ENCODE measurements around the gene NIM1K.

DNA sequence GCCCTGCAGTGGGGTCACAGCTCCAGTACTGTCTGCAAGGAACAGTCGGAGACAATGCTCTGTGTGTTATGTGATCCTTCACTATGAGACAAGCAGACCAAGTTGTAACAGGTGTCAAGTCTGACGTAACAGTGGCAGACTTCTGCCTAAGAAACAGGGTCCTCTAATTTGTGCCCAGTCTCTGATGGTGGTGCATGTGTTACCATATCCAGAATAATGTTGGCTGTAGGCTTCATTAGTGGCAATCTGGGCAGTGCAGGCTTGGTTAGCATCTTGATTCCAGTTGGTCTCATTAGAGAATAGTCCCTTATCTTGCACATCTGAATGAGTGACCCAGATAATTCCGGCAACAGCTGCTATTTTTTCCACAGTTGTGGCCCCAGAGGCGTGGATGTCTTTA, 37.6 kb upstream of the NIM1K start:
- TF ChIP-seq, protein P1, sequence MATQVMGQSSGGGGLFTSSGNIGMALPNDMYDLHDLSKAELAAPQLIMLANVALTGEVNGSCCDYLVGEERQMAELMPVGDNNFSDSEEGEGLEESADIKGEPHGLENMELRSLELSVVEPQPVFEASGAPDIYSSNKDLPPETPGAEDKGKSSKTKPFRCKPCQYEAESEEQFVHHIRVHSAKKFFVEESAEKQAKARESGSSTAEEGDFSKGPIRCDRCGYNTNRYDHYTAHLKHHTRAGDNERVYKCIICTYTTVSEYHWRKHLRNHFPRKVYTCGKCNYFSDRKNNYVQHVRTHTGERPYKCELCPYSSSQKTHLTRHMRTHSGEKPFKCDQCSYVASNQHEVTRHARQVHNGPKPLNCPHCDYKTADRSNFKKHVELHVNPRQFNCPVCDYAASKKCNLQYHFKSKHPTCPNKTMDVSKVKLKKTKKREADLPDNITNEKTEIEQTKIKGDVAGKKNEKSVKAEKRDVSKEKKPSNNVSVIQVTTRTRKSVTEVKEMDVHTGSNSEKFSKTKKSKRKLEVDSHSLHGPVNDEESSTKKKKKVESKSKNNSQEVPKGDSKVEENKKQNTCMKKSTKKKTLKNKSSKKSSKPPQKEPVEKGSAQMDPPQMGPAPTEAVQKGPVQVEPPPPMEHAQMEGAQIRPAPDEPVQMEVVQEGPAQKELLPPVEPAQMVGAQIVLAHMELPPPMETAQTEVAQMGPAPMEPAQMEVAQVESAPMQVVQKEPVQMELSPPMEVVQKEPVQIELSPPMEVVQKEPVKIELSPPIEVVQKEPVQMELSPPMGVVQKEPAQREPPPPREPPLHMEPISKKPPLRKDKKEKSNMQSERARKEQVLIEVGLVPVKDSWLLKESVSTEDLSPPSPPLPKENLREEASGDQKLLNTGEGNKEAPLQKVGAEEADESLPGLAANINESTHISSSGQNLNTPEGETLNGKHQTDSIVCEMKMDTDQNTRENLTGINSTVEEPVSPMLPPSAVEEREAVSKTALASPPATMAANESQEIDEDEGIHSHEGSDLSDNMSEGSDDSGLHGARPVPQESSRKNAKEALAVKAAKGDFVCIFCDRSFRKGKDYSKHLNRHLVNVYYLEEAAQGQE (tag by site-specific recombination; IDR thresholded peaks at IDR 0.05) = no peak
- TF ChIP-seq, protein P2, sequence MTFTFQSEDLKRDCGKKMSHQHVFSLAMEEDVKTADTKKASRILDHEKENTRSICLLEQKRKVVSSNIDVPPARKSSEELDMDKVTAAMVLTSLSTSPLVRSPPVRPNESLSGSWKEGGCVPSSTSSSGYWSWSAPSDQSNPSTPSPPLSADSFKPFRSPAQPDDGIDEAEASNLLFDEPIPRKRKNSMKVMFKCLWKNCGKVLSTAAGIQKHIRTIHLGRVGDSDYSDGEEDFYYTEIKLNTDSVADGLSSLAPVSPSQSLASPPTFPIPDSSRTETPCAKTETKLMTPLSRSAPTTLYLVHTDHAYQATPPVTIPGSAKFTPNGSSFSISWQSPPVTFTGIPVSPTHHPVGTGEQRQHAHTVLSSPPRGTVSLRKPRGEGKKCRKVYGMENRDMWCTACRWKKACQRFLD (tag by site-specific recombination; IDR thresholded peaks at IDR 0.05) = no peak
- TF ChIP-seq, protein P3, sequence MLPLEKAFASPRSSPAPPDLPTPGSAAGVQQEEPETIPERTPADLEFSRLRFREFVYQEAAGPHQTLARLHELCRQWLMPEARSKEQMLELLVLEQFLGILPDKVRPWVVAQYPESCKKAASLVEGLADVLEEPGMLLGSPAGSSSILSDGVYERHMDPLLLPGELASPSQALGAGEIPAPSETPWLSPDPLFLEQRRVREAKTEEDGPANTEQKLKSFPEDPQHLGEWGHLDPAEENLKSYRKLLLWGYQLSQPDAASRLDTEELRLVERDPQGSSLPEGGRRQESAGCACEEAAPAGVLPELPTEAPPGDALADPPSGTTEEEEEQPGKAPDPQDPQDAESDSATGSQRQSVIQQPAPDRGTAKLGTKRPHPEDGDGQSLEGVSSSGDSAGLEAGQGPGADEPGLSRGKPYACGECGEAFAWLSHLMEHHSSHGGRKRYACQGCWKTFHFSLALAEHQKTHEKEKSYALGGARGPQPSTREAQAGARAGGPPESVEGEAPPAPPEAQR (tag by site-specific recombination; IDR thresholded peaks at IDR 0.05) = no peak
- TF ChIP-seq, protein P4, sequence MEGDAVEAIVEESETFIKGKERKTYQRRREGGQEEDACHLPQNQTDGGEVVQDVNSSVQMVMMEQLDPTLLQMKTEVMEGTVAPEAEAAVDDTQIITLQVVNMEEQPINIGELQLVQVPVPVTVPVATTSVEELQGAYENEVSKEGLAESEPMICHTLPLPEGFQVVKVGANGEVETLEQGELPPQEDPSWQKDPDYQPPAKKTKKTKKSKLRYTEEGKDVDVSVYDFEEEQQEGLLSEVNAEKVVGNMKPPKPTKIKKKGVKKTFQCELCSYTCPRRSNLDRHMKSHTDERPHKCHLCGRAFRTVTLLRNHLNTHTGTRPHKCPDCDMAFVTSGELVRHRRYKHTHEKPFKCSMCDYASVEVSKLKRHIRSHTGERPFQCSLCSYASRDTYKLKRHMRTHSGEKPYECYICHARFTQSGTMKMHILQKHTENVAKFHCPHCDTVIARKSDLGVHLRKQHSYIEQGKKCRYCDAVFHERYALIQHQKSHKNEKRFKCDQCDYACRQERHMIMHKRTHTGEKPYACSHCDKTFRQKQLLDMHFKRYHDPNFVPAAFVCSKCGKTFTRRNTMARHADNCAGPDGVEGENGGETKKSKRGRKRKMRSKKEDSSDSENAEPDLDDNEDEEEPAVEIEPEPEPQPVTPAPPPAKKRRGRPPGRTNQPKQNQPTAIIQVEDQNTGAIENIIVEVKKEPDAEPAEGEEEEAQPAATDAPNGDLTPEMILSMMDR (tag by site-specific recombination; IDR thresholded peaks at IDR 0.05) = no peak
- TF ChIP-seq ZNF274 (IDR thresholded peaks at IDR 0.05; ENCODE audit: low read length) (no peak), ZNF274 (tag by site-specific recombination; IDR thresholded peaks at IDR 0.05; ENCODE audit: borderline replicate concordance) (no peak), HOXD13 (CRISPR knock-in tag; IDR thresholded peaks at IDR 0.05; ENCODE audit: borderline replicate concordance) (no peak), YY1 (tag by site-specific recombination; IDR thresholded peaks at IDR 0.05) (no peak), ZNF510 (tag by site-specific recombination; IDR thresholded peaks at IDR 0.05; ENCODE audit: insufficient replicate concordance) (no peak), ZNF350 (tag by site-specific recombination; IDR thresholded peaks at IDR 0.05) (no peak), MYNN (tag by site-specific recombination; IDR thresholded peaks at IDR 0.05; ENCODE audit: borderline replicate concordance) (no peak), OSR2 (tag by site-specific recombination; IDR thresholded peaks at IDR 0.05) (no peak), ZNF391 (tag by site-specific recombination; IDR thresholded peaks at IDR 0.05; ENCODE audit: borderline replicate concordance, low read depth) (no peak), ZNF776 (tag by site-specific recombination; IDR thresholded peaks at IDR 0.05; ENCODE audit: borderline replicate concordance) (no peak)
- TF ChIP-seq, protein P5, sequence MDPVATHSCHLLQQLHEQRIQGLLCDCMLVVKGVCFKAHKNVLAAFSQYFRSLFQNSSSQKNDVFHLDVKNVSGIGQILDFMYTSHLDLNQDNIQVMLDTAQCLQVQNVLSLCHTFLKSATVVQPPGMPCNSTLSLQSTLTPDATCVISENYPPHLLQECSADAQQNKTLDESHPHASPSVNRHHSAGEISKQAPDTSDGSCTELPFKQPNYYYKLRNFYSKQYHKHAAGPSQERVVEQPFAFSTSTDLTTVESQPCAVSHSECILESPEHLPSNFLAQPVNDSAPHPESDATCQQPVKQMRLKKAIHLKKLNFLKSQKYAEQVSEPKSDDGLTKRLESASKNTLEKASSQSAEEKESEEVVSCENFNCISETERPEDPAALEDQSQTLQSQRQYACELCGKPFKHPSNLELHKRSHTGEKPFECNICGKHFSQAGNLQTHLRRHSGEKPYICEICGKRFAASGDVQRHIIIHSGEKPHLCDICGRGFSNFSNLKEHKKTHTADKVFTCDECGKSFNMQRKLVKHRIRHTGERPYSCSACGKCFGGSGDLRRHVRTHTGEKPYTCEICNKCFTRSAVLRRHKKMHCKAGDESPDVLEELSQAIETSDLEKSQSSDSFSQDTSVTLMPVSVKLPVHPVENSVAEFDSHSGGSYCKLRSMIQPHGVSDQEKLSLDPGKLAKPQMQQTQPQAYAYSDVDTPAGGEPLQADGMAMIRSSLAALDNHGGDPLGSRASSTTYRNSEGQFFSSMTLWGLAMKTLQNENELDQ (tag by site-specific recombination; IDR thresholded peaks at IDR 0.05; ENCODE audit: low read depth) = no peak
